Lower lobe of right lung (tissue), 2 donors: ENCODE measurements around the gene ADGRG2. TPM values are rescaled to one million over a fixed set of nuclear protein-coding genes. Genes with fewer than 3 reads are reported as not detected.

ENCODE experiments used
- ATAC-seq, 2 donors: fragments of 200-7000 bp; cut with Tn5 transposase; one replicate each; pipeline ENCODE4 v1.9.1; 2020 to 2022; ENCODE audit warnings: mild to moderate bottlenecking in 2 of 2, moderate library complexity in 2 of 2
- DNase-seq: peaks from one replicate; pipeline ENCODE4 v3.0.0-alpha.2; 2020
- H3K27ac ChIP-seq: fragments of 200-600 bp; one replicate; pipeline ENCODE4 v1.8.0; 2022
- H3K27me3 ChIP-seq: fragments of 200-600 bp; one replicate; pipeline ENCODE4 v1.8.0; 2022; ENCODE audit warnings: low read depth
- H3K36me3 ChIP-seq: fragments of 200-600 bp; one replicate; pipeline ENCODE4 v1.8.0; 2022; ENCODE audit warnings: mild to moderate bottlenecking
- H3K4me1 ChIP-seq: fragments of 200-600 bp; one replicate; pipeline ENCODE4 v1.8.0; 2022
- H3K4me3 ChIP-seq: fragments of 200-600 bp; one replicate; pipeline ENCODE4 v1.8.0; 2022; ENCODE audit warnings: mild to moderate bottlenecking
- H3K9me3 ChIP-seq: fragments of 200-600 bp; one replicate; pipeline ENCODE4 v1.8.0; 2022
- intact Hi-C: fragments of 100-400 bp; cut with DNase I; formaldehyde crosslinking; loops from one replicate; pipeline ENCODE4 v1.11.0; 2022
- long read RNA-seq: library from polyadenylated mRNA; unstranded; transcript quantifications from one replicate; pipeline ENCODE4 v2.0.0, GENCODE V29; 2021
- total RNA-seq: library from RNA; stranded (reverse); fragmentation: NEBNext Ultra II Directional; extraction: Animal tissue kit (Norgen Biotek cat#: 25700); gene quantifications from one replicate; pipeline ENCODE4 v1.2.1, GENCODE V29; 2021
- TF ChIP-seq, protein P1 (sequence below): fragments of 200-600 bp; IDR thresholded peaks from one replicate; pipeline ENCODE4 v1.8.0; 2022; ENCODE audit warnings: antibody characterized with exemption, mild to moderate bottlenecking
- donor health status: DM: no; HTN: yes; CAD: no; lungs with severe emphysema.

The ADGRG2 gene
- total RNA-seq: 1.1 TPM
- long read RNA-seq, partial matches to known transcripts: 0 of 9 reads
- long read RNA-seq, other reads (novel, unspliced or antisense): 9 of 9 reads

DNA sequence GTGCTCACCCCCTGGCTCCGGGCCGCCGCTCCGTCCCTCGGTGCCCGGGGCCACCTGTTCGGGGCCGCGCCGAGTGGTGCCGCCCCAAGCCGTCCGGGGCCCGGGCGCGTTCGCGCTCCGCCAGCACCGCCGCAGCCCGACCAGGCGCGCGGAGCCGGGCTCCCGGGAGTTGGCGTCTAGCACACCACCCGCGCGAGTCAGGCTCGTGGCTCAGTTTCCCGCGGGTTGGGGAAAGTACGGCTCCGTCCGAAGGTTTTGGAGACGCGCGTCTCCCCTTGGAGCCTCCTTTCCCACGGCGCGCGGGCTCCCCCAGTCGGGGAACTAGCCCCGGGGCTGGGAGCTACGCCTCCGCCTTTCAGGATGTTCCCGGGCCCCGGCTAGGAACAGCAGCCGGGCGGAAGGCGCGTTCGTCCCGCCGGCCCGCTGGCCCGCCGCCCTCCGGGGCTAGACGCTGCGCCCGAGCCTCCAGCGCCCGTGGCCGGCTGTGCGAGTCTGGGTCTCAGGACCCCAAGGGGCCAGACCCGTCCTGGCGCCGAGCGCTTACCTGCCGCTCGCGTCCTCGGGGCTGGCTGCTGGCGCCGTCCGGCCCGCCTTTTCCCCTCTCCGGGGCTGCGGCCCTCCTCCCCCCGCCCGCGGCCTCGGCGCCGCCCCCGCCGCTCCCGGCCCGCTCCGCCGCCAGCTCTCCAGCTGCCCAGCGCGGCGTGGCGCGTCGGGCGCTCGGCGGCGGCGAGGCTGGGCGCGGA lies at the start of gene ADGRG2:
ADGRG2 (minus strand) TSS at position 571 of the 743 bp plus-strand sequence. CDS start 53,634 bp downstream, outside the sequence.
- Histone ChIP-seq H3K27me3 (peaks cover 4% of the 10 kb centered on the region), H3K4me3 (peak within 1 kb of the TSS; percentile 52), H3K9me3 (no peaks in the 10 kb centered on the region), H3K36me3 (no peaks in the 10 kb centered on the region), H3K4me1 (no peaks in the 10 kb centered on the region), H3K27ac (no peak within 1 kb of the TSS)
- TF ChIP-seq, protein P1, sequence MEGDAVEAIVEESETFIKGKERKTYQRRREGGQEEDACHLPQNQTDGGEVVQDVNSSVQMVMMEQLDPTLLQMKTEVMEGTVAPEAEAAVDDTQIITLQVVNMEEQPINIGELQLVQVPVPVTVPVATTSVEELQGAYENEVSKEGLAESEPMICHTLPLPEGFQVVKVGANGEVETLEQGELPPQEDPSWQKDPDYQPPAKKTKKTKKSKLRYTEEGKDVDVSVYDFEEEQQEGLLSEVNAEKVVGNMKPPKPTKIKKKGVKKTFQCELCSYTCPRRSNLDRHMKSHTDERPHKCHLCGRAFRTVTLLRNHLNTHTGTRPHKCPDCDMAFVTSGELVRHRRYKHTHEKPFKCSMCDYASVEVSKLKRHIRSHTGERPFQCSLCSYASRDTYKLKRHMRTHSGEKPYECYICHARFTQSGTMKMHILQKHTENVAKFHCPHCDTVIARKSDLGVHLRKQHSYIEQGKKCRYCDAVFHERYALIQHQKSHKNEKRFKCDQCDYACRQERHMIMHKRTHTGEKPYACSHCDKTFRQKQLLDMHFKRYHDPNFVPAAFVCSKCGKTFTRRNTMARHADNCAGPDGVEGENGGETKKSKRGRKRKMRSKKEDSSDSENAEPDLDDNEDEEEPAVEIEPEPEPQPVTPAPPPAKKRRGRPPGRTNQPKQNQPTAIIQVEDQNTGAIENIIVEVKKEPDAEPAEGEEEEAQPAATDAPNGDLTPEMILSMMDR: peak; percentile 11
- intact Hi-C loops: no loop called here
- ATAC-seq: peak; percentile 68 to 80
- DNase-seq: peak; percentile 54

- TF ChIP-seq, protein P1: no peak
- no peak for DNase-seq
- Histone ChIP-seq H3K9me3 (no peaks in the 10 kb centered on the region), H3K4me1 (no peaks in the 10 kb centered on the region), H3K27me3 (no peaks in the 10 kb centered on the region), H3K36me3 (no peaks in the 10 kb centered on the region), H3K4me3 (no peak overlapping the region), H3K27ac (no peak overlapping the region)
- intact Hi-C loops: no loop called here
- ATAC-seq: no peak
These were observed 46.3 kb upstream of the ADGRG2 start for GRCh38 chrX:19168609-19169008.

- Histone ChIP-seq H3K9me3 (no peaks in the 10 kb centered on the region), H3K27ac (no peak overlapping the region), H3K27me3 (no peaks in the 10 kb centered on the region), H3K36me3 (no peaks in the 10 kb centered on the region), H3K4me3 (no peak overlapping the region), H3K4me1 (no peaks in the 10 kb centered on the region)
- intact Hi-C loops: no loop called here
- TF ChIP-seq, protein P1: no peak
- no peak for DNase-seq
- no peak for ATAC-seq
These were observed 40.6 kb upstream of the ADGRG2 start for GRCh38 chrX:19162851-19163250.

DNA sequence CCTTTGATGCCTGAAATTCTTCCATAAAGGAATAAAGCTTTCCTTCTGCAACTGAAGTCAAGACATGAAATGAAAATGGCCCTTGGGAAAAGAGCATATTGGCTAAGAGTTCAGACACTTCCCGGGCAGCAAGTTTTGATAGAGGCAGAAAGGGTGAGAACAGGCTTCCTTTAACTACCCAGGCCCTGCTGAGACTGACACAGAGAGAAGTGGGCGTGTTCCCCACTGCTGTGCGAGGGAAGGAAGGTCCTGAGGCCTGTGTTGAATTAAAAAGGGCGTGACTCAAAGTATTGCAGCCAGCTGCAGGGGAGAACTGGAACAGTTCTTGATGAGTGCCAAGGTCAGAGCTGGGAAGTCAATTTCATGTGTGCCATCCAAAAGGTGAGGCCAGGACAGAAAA lies 33.9 kb upstream of the ADGRG2 start:
- Histone ChIP-seq H3K27ac (no peak overlapping the region), H3K4me1 (no peaks in the 10 kb centered on the region), H3K9me3 (no peaks in the 10 kb centered on the region), H3K27me3 (no peaks in the 10 kb centered on the region), H3K36me3 (no peaks in the 10 kb centered on the region), H3K4me3 (no peak overlapping the region)
- TF ChIP-seq, protein P1: no peak
- DNase-seq (no peak), ATAC-seq (no peak)
- intact Hi-C loops: no loop called here

- Histone ChIP-seq H3K27me3 (no peaks in the 10 kb centered on the region), H3K4me3 (no peak overlapping the region), H3K4me1 (no peaks in the 10 kb centered on the region), H3K9me3 (no peaks in the 10 kb centered on the region), H3K27ac (no peak overlapping the region), H3K36me3 (no peaks in the 10 kb centered on the region)
- DNase-seq: no peak
- intact Hi-C loops: no loop called here
- TF ChIP-seq, protein P1: no peak
- ATAC-seq: no peak
These were observed 30.5 kb upstream of the ADGRG2 start for GRCh38 chrX:19152762-19153161.
